Measurements from ENCODE around the gene NCDN.
"Not testable (repeated sequence)": the region's sequence is repeated elsewhere in the genome, so short reads cannot be mapped to it uniquely, and the experiment has no call there.

Gene NCDN

GRCh38 chr1:35570589-35571137, 13.1 kb downstream of the NCDN start:
- DNase-seq (ENCODE audit: low spot score), result no peak

GRCh38 chr1:35571263-35571662, 13.7 kb downstream of the NCDN start:
- no peak for DNase-seq (ENCODE audit: low spot score)

DNA sequence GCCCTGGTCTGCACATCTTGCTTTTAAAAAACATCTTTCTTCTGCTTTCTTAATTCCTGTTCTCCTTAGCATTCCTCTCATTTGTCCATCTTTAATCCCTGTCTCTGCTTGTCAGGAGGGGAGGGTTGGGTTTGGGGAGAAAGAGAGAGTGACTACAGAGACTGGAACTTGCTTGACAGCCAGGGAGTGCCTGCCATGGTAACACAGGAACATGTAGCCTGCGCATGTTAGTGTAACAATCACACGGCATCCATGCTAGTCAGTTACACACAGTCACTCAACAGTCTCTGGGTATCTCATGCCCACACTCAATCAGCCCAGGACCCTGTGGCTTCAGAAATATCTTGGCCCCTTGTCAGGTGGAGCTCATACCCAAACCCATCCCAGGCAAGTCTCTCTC, 14.7 kb downstream of the NCDN start:
- DNase-seq (ENCODE audit: low spot score), result no peak

DNA sequence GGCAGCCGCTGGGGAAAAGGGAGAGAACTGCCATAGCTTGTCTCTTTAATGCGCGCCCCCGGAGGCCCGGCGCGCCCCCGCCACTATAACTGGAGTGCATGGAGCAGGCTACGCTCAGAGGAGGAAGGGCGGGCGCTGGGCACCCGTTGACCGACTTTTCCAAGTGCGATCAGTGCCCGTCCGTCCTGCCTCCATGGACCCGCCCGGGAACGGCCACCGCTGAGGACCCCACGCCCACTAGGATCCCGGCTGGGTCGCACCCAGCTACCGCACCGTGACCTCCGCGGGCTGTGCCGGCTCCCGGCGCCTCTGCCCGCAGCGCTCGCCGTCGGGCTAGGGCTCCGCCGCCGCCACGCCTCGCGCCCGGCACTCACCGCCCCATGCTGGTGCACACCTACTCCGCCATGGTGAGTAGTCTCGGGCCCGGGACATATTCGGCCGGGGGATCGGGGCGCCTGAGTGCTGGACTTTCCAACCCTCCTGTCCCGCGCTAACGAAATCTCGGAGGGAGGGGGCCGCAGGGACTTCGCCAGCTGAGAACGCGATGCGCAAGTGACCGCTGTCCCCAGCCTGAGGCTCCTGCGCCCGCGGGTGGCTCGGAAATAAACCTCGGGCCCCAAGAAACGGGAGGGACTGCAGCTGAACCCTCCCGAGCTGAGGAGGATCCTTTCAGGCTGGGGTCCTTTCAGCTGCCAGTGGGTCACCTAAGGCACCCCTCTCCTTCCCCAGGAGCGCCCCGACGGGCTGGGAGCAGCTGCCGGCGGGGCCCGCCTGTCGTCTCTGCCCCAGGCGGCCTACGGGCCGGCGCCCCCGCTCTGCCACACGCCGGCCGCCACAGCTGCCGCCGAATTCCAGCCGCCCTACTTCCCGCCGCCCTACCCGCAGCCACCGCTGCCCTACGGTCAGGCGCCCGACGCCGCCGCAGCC, 15.9 kb downstream of the NCDN start, which contains the start of gene TFAP2E:
TSS of gene TFAP2E (plus strand) at position 117 of the 927 bp plus-strand sequence. CDS start at position 381, 264 bp downstream.
- DNase-seq (ENCODE audit: low spot score), result peak; percentile 47

DNA sequence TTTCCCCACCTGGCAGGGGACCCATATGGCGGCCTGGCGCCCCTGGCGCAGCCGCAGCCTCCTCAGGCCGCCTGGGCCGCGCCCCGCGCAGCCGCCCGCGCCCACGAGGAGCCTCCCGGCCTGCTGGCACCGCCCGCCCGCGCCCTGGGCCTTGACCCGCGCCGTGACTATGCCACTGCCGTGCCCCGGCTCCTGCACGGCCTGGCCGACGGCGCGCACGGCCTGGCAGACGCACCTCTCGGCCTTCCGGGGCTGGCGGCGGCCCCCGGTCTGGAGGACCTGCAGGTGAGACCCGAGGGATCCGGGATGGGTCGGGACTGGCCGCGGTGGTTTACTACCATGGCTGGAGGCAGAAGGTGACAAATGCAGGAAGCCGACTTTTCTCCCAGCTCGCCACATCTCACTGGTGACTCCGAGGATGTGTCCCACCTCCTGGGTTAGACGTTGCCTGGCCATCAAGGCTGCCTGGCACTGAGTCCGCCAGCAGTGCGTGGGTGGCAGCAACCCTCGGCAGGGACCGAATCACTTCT, 16.6 kb downstream of the NCDN start:
- DNase-seq (ENCODE audit: low spot score), result no peak

DNA sequence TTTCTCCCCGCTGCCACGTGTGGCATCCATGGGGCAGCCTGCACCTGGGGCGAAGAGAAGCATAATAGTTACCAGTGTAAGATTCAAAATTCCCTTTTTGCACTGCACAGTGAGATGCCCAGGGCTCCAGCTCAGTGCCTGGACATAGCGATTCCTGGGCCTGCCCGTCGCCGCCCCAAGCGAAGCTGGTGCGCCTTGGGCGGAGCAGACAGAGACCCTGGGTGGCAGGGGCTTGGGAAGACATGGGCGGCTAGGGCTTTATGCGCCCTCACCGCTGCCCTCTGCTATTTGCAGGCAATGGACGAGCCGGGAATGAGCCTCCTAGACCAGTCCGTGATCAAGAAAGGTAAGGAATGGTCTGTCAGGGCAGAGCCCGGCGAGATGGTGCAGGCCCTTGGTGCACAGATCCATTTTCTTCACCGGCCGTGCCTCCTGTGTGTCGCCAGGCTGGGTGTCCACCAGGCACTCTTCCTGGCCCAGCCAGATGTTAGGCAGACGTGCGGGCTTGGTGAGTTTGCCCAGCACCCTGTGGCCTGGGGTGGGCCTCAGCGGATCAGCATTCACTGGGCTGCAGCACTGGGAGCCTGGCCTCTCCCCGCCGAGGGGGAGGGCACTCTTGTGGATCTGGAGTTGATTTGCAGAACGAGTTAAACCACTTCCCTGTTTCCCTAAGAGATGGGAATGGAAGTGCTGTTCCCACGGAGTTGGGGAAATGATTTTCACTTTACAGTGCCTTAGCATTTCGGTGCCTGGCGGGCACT, 17.2 kb downstream of the NCDN start:
- DNase-seq (ENCODE audit: low spot score), result no peak

DNA sequence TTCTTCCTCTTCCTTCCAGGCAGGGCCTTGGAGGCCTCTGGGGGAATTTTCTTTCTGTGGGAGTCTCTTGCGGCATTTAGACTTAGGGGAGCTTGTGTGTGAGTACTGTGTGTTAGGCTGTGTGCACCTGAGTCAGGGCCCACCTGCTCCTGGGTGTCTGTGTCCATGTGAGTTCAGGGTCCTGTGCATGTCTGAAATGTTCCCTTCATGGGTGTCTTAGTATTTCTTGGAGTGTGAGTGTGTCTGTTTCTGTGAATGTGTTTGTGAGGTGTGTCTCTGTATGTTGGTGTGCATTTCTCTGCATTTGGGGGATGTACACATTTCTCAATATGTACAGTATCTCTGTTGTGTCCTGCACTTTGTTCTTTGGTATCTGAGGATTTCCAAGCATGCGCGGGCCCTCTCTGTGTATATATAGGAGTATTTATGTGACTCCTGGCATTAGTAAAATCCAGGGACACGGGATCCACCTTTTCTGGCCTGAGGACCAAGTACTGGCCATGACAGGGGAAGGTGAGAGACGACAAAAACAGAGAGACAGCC, 17.9 kb downstream of the NCDN start:
- DNase-seq (ENCODE audit: low spot score), result no peak

GRCh38 chr1:35576061-35576765, 18.6 kb downstream of the NCDN start:
- no peak for DNase-seq (ENCODE audit: low spot score)

GRCh38 chr1:35576766-35577070, 19.1 kb downstream of the NCDN start:
- not testable (repeated sequence) for DNase-seq (ENCODE audit: low spot score)

GRCh38 chr1:35577071-35577998, 19.7 kb downstream of the NCDN start:
- no peak for DNase-seq (ENCODE audit: low spot score)

GRCh38 chr1:35580949-35581388, 23.4 kb downstream of the NCDN start:
- DNase-seq (ENCODE audit: low spot score), result no peak

- not testable (repeated sequence) for DNase-seq (ENCODE audit: low spot score)
Observed at GRCh38 chr1:35581621-35582020, 24.0 kb downstream of the NCDN start.

DNA sequence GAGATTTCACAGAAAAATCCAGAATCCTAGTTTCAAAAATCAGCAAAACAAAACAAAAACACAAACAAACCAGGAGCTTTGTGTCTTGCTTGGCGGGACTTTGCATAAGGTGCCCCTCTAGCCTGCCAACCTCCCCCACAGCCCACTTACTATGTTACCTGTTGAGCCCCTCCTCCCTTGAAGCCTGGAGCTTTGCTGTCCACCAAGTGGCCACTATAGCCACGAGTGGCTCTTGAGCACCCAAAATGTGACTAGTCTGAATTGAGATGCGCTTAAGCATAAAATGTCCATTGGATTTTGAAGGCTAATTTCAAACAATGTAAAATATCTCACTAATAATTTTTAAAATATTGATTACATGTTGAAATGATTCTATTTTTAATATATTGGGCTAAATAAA, 27.7 kb downstream of the NCDN start:
- no peak for DNase-seq (ENCODE audit: low spot score)

DNA sequence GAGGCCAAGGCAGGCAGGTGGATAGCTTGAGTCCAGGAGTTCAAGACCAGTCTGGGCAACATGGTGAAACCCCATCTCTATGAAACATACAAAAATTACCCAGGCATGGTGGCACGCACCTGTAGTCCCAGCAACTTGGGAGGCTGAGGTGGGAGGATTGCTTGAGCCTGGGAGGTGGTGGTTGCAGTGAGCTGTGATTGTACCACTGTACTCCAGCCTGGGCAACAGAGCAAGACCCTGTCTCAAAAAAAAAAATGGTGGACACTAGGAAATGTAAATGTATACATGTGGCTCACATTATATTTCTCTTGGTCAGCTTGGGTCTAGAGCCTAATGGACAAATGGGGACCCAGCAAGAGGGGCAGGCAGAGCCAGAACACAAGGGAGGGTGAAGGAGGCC, 28.2 kb downstream of the NCDN start:
- DNase-seq (ENCODE audit: low spot score), result not testable (repeated sequence)

GRCh38 chr1:35586808-35587207, 29.2 kb downstream of the NCDN start:
- no peak for DNase-seq (ENCODE audit: low spot score)

- DNase-seq (ENCODE audit: low spot score), result no peak
Observed at GRCh38 chr1:35587736-35588135, 30.1 kb downstream of the NCDN start.

DNA sequence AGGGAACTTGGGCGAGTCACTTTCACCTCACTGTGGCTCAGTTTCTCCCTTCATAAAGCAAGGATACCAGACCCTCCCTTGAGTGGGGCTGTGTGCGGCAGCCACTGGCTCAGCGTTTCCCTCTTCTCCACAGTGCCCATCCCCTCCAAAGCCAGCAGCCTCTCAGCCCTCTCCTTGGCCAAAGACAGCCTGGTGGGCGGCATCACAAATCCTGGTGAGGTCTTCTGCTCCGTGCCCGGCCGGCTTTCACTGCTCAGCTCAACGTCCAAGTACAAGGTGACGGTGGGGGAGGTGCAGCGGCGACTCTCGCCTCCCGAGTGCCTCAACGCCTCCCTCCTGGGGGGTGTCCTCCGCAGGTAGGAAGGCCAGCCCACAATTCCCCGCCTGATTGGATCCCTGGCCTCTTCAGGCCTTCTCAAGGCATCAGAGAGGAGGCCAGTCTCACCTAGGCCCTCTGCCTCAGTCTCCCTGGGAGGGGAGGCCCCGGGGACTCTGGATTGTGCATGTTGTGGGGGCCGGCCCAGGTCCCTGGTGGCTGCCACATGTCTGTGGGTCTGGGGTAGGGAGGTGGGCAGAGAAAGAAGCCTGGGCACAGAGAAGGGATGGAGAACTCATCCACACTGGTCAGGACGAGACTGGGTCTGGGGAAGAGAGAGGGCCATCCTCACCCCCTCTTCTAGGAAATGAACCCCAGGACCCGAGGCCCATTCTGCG, 30.8 kb downstream of the NCDN start:
- DNase-seq (ENCODE audit: low spot score), result no peak

DNA sequence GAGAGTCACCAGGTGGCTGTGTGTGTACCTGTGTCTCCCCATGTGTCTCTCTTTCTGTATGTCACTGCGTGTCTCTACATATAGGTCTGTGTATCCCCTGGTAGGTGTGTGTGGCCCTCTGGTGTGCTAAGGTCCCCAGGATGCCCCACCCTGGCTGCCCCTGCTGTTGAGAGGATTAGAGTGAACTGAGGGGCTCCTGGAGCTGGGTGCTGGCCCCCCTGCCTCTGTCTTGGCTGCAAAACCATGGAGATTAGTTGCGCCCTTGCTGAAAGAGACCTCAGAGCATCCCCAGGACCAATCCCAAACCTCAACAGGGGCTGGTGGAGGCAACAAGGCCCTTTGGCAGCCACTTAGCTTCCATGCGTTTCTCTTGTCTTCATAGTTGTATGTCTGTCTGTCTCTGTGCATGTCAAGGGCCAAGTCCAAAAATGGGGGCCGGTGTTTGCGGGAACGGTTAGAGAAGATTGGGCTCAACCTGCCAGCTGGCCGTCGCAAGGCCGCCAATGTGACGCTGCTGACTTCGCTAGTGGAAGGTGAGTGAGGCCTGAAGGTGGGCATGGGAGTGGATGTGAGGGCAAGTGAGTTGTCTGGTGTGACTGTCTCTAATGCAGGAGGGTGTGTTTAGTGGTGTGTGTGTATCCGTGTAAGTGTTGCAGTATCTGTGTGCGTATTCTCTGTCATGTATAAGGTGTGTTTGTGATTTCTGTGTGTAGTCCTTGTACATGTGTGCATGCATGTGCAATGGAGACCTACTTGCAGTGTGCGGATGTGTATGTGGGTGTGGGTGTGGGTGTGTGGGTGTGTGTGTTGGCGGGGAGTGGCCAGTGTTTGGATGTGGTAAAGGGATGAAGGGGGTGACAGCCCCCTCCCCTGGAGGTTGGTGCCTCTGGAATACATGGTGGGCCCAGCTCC, 32.2 kb downstream of the NCDN start:
- DNase-seq (ENCODE audit: low spot score), result no peak

Data from pons (tissue), 1 donor.